ENCODE measurements around the gene CAMK2D.

DNA sequence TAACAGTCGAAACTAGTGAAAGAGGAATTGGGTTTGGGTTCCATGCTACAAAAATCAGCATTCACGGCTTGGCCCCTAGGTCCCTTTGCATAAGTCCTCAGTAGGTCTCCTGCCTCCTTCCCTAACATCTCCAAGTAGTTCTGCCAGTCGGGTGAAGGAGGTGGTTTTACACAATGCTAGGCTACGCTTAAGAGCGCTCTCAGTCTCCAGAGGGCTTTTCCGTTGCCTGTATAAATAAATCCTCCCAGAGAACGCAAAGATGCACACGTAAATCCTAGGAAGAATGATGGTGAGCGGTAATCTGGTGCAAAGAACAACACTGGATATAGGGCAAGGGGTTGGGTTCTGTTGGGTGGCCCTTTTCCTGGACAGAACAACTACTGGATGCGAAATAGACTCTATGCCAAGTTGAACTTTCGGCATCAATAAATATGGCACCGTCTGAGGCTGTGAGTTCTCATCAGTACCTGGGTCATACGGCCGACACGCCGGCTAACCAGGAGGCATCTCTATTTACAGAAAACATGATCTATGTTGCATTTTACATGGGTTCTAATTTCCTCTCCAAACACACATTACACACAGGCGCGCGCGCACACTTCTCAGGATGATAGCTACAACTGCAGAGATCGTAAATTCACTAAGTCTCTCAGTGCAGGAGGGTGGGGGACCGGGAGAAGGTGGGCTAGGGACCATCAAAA is 1.3 kb downstream of the CAMK2D start:
- TF ChIP-seq CTCF (IDR thresholded peaks at IDR 0.05; ENCODE audit: low read depth, low read length, missing input control) (peak; percentile 2), YY1 (IDR thresholded peaks at IDR 0.05) (peak; percentile 68), SP1 (IDR thresholded peaks at IDR 0.05) (no peak), FOXA2 (IDR thresholded peaks at IDR 0.05) (no peak), REST (IDR thresholded peaks at IDR 0.05) (no peak), TAF1 (conservative IDR thresholded peaks at IDR 0.05) (peak; percentile 31), GABPA (IDR thresholded peaks at IDR 0.05 in 1 of 2, conservative IDR thresholded peaks at IDR 0.05 in 1 of 2) (no peak), RAD21 (IDR thresholded peaks at IDR 0.05) (no peak)
- TF ChIP-seq, protein P1, sequence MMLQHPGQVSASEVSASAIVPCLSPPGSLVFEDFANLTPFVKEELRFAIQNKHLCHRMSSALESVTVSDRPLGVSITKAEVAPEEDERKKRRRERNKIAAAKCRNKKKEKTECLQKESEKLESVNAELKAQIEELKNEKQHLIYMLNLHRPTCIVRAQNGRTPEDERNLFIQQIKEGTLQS (IDR thresholded peaks at IDR 0.05): no peak
